Measurements from ENCODE around the gene OTUB1. TPM values are rescaled to one million over a fixed set of nuclear protein-coding genes. Genes with fewer than 3 reads are reported as not detected.
A peak's percentile ranks its signal among the peaks of the same experiment; 100 is the strongest.

Gene OTUB1
- total and polyA plus RNA-seq, 2 of the 13 experiments (the other 11 are each of a cell fraction or from before 2014, with no cell fraction given), result 58.8 to 130 TPM

DNA sequence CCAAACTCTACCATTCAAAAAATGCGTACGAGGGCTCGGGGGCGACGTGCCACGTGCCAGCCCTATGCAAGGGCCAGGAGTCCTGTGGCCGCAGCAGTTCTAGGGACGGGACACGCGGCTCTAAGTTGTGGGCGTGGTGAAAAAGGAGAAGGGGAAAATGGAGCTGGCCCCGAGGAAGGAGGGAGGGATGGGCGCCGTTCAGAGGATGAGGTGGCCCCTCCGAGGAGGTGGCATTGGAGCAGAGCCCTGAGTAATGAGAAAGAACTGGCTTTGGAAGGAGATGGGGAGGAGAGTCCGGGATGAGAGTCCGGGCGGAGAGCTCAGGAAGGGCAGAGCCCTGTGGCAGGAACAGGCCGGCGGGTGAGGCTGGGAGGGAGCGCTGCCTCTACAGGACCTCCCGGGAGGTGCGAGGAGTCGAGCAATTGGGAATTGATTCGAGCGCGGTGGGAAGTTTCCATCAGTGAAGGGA lies 21.0 kb downstream of the OTUB1 start (continued):
- peak; percentile 36; the same call in 1 of the 2 replicates for TF ChIP-seq ZNF605 (CRISPR knock-in tag; IDR thresholded peaks at IDR 0.05)
- TF ChIP-seq ZKSCAN5 (CRISPR knock-in tag; IDR thresholded peaks at IDR 0.05), result peak; percentile 65; the same call in 1 of the 2 replicates
- no peak for TF ChIP-seq ZSCAN12 (CRISPR knock-in tag; IDR thresholded peaks at IDR 0.05)
- TF ChIP-seq, protein P1, sequence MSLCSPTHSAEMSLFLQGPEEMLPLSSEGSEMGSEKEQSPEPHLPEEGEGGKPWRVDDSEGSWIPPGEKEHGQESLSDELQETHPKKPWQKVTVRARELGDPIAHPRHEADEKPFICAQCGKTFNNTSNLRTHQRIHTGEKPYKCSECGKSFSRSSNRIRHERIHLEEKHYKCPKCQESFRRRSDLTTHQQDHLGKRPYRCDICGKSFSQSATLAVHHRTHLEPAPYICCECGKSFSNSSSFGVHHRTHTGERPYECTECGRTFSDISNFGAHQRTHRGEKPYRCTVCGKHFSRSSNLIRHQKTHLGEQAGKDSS (CRISPR knock-in tag; IDR thresholded peaks at IDR 0.05; ENCODE audit: borderline replicate concordance, low read depth), result 0 out of 2 replicates have a peak, but pooled peaks have one; percentile 20
- TF ChIP-seq NR2F2 (IDR thresholded peaks at IDR 0.05; ENCODE audit: borderline replicate concordance, low read depth), result no peak
- TF ChIP-seq SP140L (CRISPR knock-in tag; IDR thresholded peaks at IDR 0.05; ENCODE audit: borderline replicate concordance), result no peak
- 0 out of 2 replicates have a peak, but pooled peaks have one; percentile 14 for TF ChIP-seq ZNF782 (CRISPR knock-in tag; IDR thresholded peaks at IDR 0.05; ENCODE audit: borderline replicate concordance)
- TF ChIP-seq PHF21A (CRISPR knock-in tag; IDR thresholded peaks at IDR 0.05), result no peak
- no peak for TF ChIP-seq ZNF674 (CRISPR knock-in tag; IDR thresholded peaks at IDR 0.05; ENCODE audit: low read depth)
- no peak for TF ChIP-seq ZNF879 (CRISPR knock-in tag; IDR thresholded peaks at IDR 0.05)
- TF ChIP-seq FOXO1 (CRISPR knock-in tag; IDR thresholded peaks at IDR 0.05), result no peak
- TF ChIP-seq ZBTB1 (CRISPR knock-in tag; IDR thresholded peaks at IDR 0.05; ENCODE audit: borderline replicate concordance), result no peak

DNA sequence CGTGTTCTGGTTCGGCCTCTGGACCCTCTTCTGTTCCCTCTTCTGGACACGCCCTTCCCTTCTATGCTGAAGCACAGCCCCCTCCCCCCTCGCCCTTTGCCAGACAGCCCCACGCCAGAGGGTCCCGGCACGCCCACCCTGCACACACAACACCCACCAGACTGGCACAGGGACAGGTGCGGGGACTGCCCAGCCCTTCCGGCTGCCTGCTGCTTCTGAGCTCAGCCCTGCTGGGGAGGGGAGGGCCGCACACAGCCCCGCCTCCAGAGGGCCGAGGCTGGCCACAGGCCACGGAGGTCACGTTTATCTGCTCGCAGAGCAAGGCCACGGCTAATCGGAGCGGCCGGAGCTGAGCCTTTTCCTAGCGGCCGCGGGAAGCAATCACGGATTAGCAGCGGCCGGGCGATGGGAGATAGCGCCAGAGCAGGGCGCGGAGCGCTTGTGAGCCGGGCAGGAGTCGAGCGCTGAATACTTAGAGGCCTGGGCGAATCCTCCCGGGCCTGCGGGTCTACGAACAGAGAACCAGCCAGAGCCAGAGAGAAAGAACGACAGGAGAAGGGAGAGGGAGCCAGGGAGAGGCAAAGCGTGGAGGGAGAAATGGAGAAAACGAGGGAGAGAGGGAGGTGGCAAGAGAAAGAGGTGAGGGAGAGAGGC lies 21.5 kb downstream of the OTUB1 start:
- Histone ChIP-seq H3K27ac (ENCODE audit: extremely low read length, insufficient read depth, low read length) (no peak overlapping the region), H3K4me2 (ENCODE audit: low read depth, low read length) (peak overlapping the region; percentile 85)
- peak; percentile 96 for TF ChIP-seq HNRNPL (IDR thresholded peaks at IDR 0.05; ENCODE audit: low read depth, low read length)
- TF ChIP-seq DPF2 (CRISPR knock-in tag; IDR thresholded peaks at IDR 0.05; ENCODE audit: borderline replicate concordance, low read depth), result no peak
- TF ChIP-seq RFXANK (CRISPR knock-in tag; IDR thresholded peaks at IDR 0.05), result no peak
- TF ChIP-seq ZNF839 (CRISPR knock-in tag; IDR thresholded peaks at IDR 0.05; ENCODE audit: borderline replicate concordance), result 0 out of 2 replicates have a peak, but pooled peaks have one; percentile 58
- no peak for TF ChIP-seq PCBP2 (optimal IDR thresholded peaks at IDR 0.05; ENCODE audit: low read depth, low read length, poor library complexity, severe bottlenecking)
- no peak for TF ChIP-seq DNMT3B (CRISPR knock-in tag; conservative IDR thresholded peaks at IDR 0.05)
- TF ChIP-seq, protein P2, sequence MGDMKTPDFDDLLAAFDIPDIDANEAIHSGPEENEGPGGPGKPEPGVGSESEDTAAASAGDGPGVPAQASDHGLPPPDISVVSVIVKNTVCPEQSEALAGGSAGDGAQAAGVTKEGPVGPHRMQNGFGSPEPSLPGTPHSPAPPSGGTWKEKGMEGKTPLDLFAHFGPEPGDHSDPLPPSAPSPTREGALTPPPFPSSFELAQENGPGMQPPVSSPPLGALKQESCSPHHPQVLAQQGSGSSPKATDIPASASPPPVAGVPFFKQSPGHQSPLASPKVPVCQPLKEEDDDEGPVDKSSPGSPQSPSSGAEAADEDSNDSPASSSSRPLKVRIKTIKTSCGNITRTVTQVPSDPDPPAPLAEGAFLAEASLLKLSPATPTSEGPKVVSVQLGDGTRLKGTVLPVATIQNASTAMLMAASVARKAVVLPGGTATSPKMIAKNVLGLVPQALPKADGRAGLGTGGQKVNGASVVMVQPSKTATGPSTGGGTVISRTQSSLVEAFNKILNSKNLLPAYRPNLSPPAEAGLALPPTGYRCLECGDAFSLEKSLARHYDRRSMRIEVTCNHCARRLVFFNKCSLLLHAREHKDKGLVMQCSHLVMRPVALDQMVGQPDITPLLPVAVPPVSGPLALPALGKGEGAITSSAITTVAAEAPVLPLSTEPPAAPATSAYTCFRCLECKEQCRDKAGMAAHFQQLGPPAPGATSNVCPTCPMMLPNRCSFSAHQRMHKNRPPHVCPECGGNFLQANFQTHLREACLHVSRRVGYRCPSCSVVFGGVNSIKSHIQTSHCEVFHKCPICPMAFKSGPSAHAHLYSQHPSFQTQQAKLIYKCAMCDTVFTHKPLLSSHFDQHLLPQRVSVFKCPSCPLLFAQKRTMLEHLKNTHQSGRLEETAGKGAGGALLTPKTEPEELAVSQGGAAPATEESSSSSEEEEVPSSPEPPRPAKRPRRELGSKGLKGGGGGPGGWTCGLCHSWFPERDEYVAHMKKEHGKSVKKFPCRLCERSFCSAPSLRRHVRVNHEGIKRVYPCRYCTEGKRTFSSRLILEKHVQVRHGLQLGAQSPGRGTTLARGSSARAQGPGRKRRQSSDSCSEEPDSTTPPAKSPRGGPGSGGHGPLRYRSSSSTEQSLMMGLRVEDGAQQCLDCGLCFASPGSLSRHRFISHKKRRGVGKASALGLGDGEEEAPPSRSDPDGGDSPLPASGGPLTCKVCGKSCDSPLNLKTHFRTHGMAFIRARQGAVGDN (CRISPR knock-in tag; IDR thresholded peaks at IDR 0.05), result peak; percentile 88

More for the DNA sequence above, 21.5 kb downstream of the OTUB1 start:
- peaks cover 4% of the 10 kb centered on the region; the same call in 1 of the 2 replicates for H4K20me1 ChIP-seq (ENCODE audit: insufficient read depth, low read length)
- CTCF ChIA-PET (ENCODE audit: low intra/inter-chr PET ratio, low total read pairs), result no interaction called here
- H3K9ac ChIP-seq (ENCODE audit: insufficient read depth, low read depth, low read length), result peak overlapping the region; percentile 36; the same call in 1 of the 2 replicates
- H3K4me3 ChIP-seq (replicated peaks in 1 of 3; ENCODE audit: insufficient read depth in 1 of 3, low read depth in 2 of 3, low read length in 3 of 3), result peak overlapping the region; percentile 19 to 70 (median 60); a peak in 5 of 6 replicates
- no peaks in the 10 kb centered on the region for H3K79me2 ChIP-seq (ENCODE audit: insufficient read depth, low read length)
- peak; percentile 90 for ATAC-seq
- FAIRE-seq, result peak; percentile 54
- no peaks in the 10 kb centered on the region for H3K27me3 ChIP-seq (ENCODE audit: control insufficient read depth in 1 of 2, insufficient read depth in 2 of 2, low read length in 2 of 2)
- intact Hi-C loops (cut with micrococcal nuclease; ENCODE audit: unreplicated experiment) (loop anchor here (1.0 kb wide), 1 partner anchor 33 kb away; the partner anchor contains the start of gene COX8A), in situ Hi-C loops (cut with HindIII; ENCODE audit: extremely low pct_ligation_motif_present, low pct_unique_long_range_greater_than_20kb) (no loop called here)
- POLR2A ChIA-PET, result interaction anchor here (0.6 to 1.6 kb wide), 15 partner anchors 8 to 1668 kb away, joined by 3 to 5 read pairs (median 3); partner anchors contain the start of genes COX8A, NUDT22, RTN3 and TRPT1
- WGBS (ENCODE audit: low lambda C conversion rate), result 2% methylated on average over 26 of the region's 40 CpGs
- no peak overlapping the region for H2AFZ ChIP-seq (ENCODE audit: low read length)
- H3K36me3 ChIP-seq (replicated peaks in 1 of 2; ENCODE audit: control insufficient read depth in 1 of 2, insufficient read depth in 2 of 2, low read length in 2 of 2), result no peaks in the 10 kb centered on the region
- no TSS peak for BruUV-seq (replicated peaks)
- peaks cover 10% of the 10 kb centered on the region; the same call in 1 of the 2 replicates for H3K9me3 ChIP-seq (ENCODE audit: low read length)
- DNase-seq (ENCODE audit: low spot score), result peak; percentile 89
- H3K4me1 ChIP-seq (ENCODE audit: insufficient read depth, low read length), result peaks cover 21% of the 10 kb centered on the region
